Naive thymus-derived CD4-positive, alpha-beta T cell (primary cell): ENCODE measurements around the gene DYNLRB1. TPM values are rescaled to one million over a fixed set of nuclear protein-coding genes. Genes with fewer than 3 reads are reported as not detected.
A peak's percentile ranks its signal among the peaks of the same experiment; 100 is the strongest.

Experiments
- ATAC-seq: fragments of 150-1000 bp; cut with Tn5 transposase; 2 replicates; pipeline ENCODE4 v1.10.0; 2021; ENCODE audit warnings: mild to moderate bottlenecking, moderate library complexity
- CTCF ChIA-PET: fragments of 350-600 bp; sonication (Branson Sonifier 250); formaldehyde crosslinking; loops from one replicate; lab custom pipeline; 2021; ENCODE audit warnings: antibody characterized with exemption; lab: Charles Lee
- POLR2A ChIA-PET: fragments of 350-600 bp; sonication (Branson Sonifier 250); formaldehyde crosslinking; loops from one replicate; lab custom pipeline; 2021; ENCODE audit warnings: antibody characterized with exemption, inconsistent platforms; lab: Charles Lee
- DNase-seq, 9 donors: peaks; one replicate each; pipeline versions ENCODE4 v3.0.0 to v3.0.0-alpha.2; 2020 to 2022; ENCODE audit warnings: mixed read lengths in 1 of 9
- H3K27ac ChIP-seq: one replicate; pipeline ENCODE4 v1.7.0; 2013; ENCODE audit warnings: mild to moderate bottlenecking, low read depth, low read length, moderate library complexity
- H3K27me3 ChIP-seq, 2 donors: one replicate each; pipeline ENCODE4 v1.7.0; 2013; ENCODE audit warnings: low read length in 2 of 2, mild to moderate bottlenecking in 2 of 2, moderate library complexity in 2 of 2; ENCODE audit not compliant: control insufficient read depth in 2 of 2, insufficient read depth in 2 of 2
- H3K36me3 ChIP-seq, 3 experiments: 1 replicate in 2 of 3; 2 replicates in 1 of 3; pipeline ENCODE4 v1.7.0; 2013; ENCODE audit warnings: low read length in 3 of 3, mild to moderate bottlenecking in 3 of 3, moderate library complexity in 1 of 3; ENCODE audit not compliant: insufficient read depth in 3 of 3, control insufficient read depth in 2 of 3
- H3K4me1 ChIP-seq, 2 donors: one replicate each; pipeline ENCODE4 v1.7.0; 2013; ENCODE audit warnings: low read length in 2 of 2, mild to moderate bottlenecking in 2 of 2, moderate library complexity in 1 of 2; ENCODE audit not compliant: control insufficient read depth in 2 of 2, insufficient read depth in 2 of 2
- H3K4me3 ChIP-seq: 2 replicates; pipeline ENCODE4 v1.7.0; 2013; ENCODE audit warnings: mild to moderate bottlenecking, low read length
- H3K9me3 ChIP-seq, 3 experiments: 1 replicate in 2 of 3; 2 replicates in 1 of 3; pipeline ENCODE4 v1.7.0; 2013; ENCODE audit warnings: low read length in 3 of 3; ENCODE audit not compliant: control insufficient read depth in 2 of 3
- H3K27ac Mint-ChIP-seq, 9 donors: one replicate each; pipeline ENCODE4 v1.8.0; 2020 to 2022; ENCODE audit warnings: mixed read lengths in 9 of 9, mild to moderate bottlenecking in 8 of 9, moderate library complexity in 5 of 9, inconsistent platforms in 2 of 9
- H3K27me3 Mint-ChIP-seq, 5 donors: one replicate each; pipeline ENCODE4 v1.8.0; 2021 to 2022; ENCODE audit warnings: mixed read lengths in 5 of 5, mild to moderate bottlenecking in 1 of 5
- H3K36me3 Mint-ChIP-seq, 5 donors: one replicate each; pipeline ENCODE4 v1.8.0; 2020 to 2022; ENCODE audit warnings: mixed read lengths in 5 of 5, mild to moderate bottlenecking in 3 of 5, inconsistent platforms in 1 of 5
- H3K4me1 Mint-ChIP-seq, 7 donors: one replicate each; pipeline ENCODE4 v1.8.0; 2020 to 2022; ENCODE audit warnings: mixed read lengths in 7 of 7, mild to moderate bottlenecking in 3 of 7, inconsistent platforms in 1 of 7
- H3K4me3 Mint-ChIP-seq, 10 donors: one replicate each; pipeline ENCODE4 v1.8.0; 2020 to 2022; ENCODE audit warnings: mild to moderate bottlenecking in 10 of 10, mixed read lengths in 10 of 10, moderate library complexity in 6 of 10, inconsistent platforms in 2 of 10
- H3K9me3 Mint-ChIP-seq, 11 donors: one replicate each; pipeline ENCODE4 v1.8.0; 2020 to 2022; ENCODE audit warnings: mixed read lengths in 11 of 11, mild to moderate bottlenecking in 4 of 11, inconsistent platforms in 1 of 11, moderate library complexity in 1 of 11
- intact Hi-C, 2 donors: fragments of 100-400 bp; cut with micrococcal nuclease; formaldehyde crosslinking; loops; one replicate each; pipeline ENCODE4 v1.15.1; 2023
- polyA plus RNA-seq, 2 donors: library from polyadenylated mRNA; unstranded; fragments of 300-500 nt; fragmentation: Illumina TruSeq; gene quantifications; one replicate each; pipeline ENCODE4 v1.2.3, GENCODE V29; 2021
- total RNA-seq, 6 experiments: library from RNA in 5 of 6; stranded (reverse) in 5 of 6; gene quantifications; 1 replicate in 5 of 6; 2 replicates in 1 of 6; pipeline ENCODE4 v1.2.3 and lab custom pipeline; 2021 to 2026

Gene DYNLRB1
- total and polyA plus RNA-seq, 7 experiments from 2014 or later = 45.9 to 275 (median 65.9) TPM

DNA sequence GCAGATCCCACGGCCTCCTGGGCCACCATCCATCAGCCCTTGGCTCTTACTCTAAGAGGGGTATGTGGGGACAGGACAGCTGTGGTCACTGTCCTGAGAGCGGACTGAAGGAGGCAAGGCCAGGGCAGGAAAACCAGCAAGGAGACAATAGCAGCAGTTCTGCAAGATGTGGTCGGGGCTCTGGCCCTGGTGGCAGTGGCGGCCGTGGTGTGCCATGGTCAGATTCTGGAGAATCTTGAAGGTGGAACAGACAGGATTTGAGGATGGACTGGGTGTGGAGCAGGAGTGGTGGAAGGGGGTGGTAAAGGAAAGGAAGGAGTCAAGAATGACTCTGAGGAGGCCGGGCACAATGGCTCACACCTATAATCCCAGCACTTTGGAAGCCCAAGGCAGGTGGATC lies 36.3 kb downstream of the DYNLRB1 start:
- CTCF ChIA-PET = no interaction called here
- DNase-seq (no peak), ATAC-seq (no peak)
- intact Hi-C loops = no loop called here
- H3K4me1 Mint-ChIP-seq = peaks cover 0 to 9% (median 6%) of the 10 kb centered on the region in 7 donors
- H3K36me3 Mint-ChIP-seq = no peaks in the 10 kb centered on the region
- no peaks in the 10 kb centered on the region for H3K27me3 Mint-ChIP-seq
- no peak overlapping the region for H3K27ac Mint-ChIP-seq
- H3K4me3 ChIP-seq = no peak overlapping the region
- H3K9me3 ChIP-seq = no peaks in the 10 kb centered on the region
- H3K27ac ChIP-seq = no peak overlapping the region
- H3K4me3 Mint-ChIP-seq = no peak overlapping the region
- no peaks in the 10 kb centered on the region for H3K36me3 ChIP-seq
- no peaks in the 10 kb centered on the region for H3K27me3 ChIP-seq
- H3K4me1 ChIP-seq = peaks cover 2 to 4% of the 10 kb centered on the region in 2 donors
- H3K9me3 Mint-ChIP-seq = no peaks in the 10 kb centered on the region
- POLR2A ChIA-PET = no interaction called here

DNA sequence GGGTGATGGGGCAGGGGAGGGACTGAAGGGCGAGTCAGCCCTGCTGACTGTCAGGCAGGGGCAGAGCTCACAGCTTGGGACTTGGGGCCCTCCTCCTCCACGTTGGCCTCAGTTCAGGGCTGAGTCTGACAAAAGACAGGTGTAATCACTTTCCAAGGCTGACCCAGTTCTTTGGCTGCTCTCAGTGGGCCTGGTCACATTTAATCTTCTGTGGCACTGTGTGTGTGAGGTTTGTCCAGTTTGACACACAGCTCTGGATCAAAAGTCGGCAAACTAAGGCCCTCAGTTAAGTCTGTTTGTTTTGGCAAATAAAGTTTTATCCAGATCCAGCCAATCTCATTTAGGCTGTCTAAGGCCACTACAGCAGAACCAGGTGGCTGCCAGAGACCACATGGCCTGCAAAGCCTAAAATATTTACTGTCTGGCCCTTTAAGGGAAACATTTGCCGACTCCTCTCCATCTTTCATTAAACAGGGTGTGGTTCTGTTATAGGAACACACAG lies 37.2 kb downstream of the DYNLRB1 start:
- DNase-seq (no peak), ATAC-seq (no peak)
- Histone ChIP-seq H3K36me3 (no peaks in the 10 kb centered on the region), H3K27ac (no peak overlapping the region), H3K9me3 (no peaks in the 10 kb centered on the region), H3K4me1 (peaks cover 4 to 8% of the 10 kb centered on the region in 2 donors), H3K27me3 (no peaks in the 10 kb centered on the region), H3K4me3 (no peak overlapping the region)
- Mint-ChIP-seq H3K27ac (no peak overlapping the region), H3K4me1 (peaks cover 8 to 16% (median 13%) of the 10 kb centered on the region in 7 donors), H3K27me3 (no peaks in the 10 kb centered on the region), H3K4me3 (no peak overlapping the region), H3K9me3 (no peaks in the 10 kb centered on the region), H3K36me3 (no peaks in the 10 kb centered on the region)
- ChIA-PET CTCF (no interaction called here), POLR2A (no interaction called here)
- intact Hi-C loops = no loop called here

DNA sequence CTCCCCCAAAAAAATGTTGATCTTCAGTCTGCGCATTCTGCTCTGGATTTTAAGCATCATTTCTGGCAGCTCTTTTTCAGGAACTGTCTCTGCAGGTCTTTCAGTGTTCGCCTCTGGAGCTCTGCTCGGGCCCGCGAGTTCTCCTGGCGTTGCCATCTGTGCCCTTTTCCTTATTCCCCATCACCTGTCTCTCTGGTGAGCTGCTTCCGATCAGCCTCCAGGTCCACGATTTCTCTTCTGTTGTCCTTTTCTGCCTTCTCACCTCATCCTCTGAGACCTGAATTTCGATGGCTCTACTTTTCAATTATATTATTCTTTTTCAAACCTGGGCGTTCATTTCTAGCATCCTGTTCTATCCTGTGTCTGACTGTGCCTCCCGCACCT lies 41.7 kb downstream of the DYNLRB1 start:
- ATAC-seq = no peak

DNA sequence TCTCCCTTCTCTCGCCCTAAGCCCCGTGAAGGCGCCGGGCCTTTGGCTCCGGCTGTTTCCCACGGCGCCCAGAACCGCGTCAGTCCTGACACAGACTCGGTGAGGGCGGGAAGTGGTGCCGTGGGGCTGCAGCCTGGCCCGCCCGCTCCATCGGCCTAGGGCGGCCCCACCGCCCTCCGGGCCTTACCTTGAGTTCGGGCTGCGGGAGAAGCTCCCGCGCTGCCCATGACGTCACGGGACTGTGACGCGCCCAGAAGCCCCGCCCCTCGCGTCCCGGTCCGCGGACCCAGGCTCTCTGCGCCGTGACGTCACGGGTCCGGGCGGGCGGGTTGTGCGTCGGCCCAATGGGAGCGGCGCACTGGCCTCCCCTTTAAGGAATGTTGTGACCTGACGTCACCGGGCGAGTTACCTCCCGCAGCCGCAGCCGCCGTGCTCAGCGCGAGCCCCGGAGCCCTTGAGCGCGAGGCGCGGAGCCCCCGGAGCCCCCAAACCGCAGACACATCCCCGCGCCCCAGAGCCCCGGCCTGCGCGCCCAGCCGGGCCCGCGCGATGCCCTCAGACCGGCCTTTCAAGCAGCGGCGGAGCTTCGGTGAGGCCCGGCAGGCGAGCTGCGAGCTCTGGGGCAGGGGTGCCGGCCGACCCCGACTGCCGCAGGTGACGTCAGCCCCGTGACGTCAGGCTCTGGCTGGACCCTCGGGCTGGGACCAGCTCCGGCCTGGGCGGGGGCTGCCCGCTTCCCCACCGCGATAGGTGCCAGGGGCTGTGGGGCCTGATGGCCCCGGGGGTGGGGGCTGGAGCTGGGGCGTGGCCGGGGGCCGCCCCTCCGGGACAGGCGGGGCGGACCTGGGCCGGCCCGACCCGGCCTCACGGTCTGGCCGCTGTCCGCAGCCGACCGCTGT lies 42.3 kb downstream of the DYNLRB1 start, which contains the start of gene MAP1LC3A:
Gene MAP1LC3A, plus strand, starts transcription at position 399 of the 899 bp plus-strand sequence. Its CDS starts 151 bp downstream, at position 550.
- H3K4me3 ChIP-seq = peak within 1 kb of the TSS; percentile 70
- H3K4me3 Mint-ChIP-seq = peak within 1 kb of the TSS; percentile 69 to 90 (median 85)
- peak within 1 kb of the TSS; percentile 78 to 95 (median 88) for H3K27ac Mint-ChIP-seq
- peak; percentile 87 to 96 (median 89) for DNase-seq
- no peaks in the 10 kb centered on the region for H3K27me3 Mint-ChIP-seq
- H3K4me1 ChIP-seq = peaks cover 4 to 8% of the 10 kb centered on the region in 2 donors
- peaks cover 0 to 2% (median 0%) of the 10 kb centered on the region in 5 donors for H3K36me3 Mint-ChIP-seq
- intact Hi-C loops = loop anchor here (1.0 to 2.0 kb wide), 8 partner anchors 14 to 826 kb away; partner anchors contain the start of genes AHCY (in 2 of the 2), DYNLRB1 (in 1 of the 2) and TP53INP2 (in 1 of the 2)
- peak within 1 kb of the TSS; percentile 97 for H3K27ac ChIP-seq
- no peaks in the 10 kb centered on the region for H3K36me3 ChIP-seq
- no peaks in the 10 kb centered on the region for H3K27me3 ChIP-seq
- no peaks in the 10 kb centered on the region for H3K9me3 ChIP-seq
- ChIA-PET CTCF (no interaction called here), POLR2A (interaction anchor here (0.6 to 1.2 kb wide), 3 partner anchors 15 to 923 kb away, joined by 3 to 4 read pairs (median 3); no protein-coding TSS in a partner anchor)
- peaks cover 8 to 14% (median 13%) of the 10 kb centered on the region in 7 donors for H3K4me1 Mint-ChIP-seq
- ATAC-seq = peak; percentile 94
- peaks cover 0 to 2% (median 0%) of the 10 kb centered on the region in 11 donors for H3K9me3 Mint-ChIP-seq

More for the DNA sequence above, 41.7 kb downstream of the DYNLRB1 start:
- Mint-ChIP-seq H3K9me3 (peaks cover 0 to 2% (median 0%) of the 10 kb centered on the region in 11 donors), H3K4me3 (peak overlapping the region; percentile 68 to 90 (median 85)), H3K36me3 (peaks cover 0 to 2% (median 0%) of the 10 kb centered on the region in 5 donors), H3K27ac (peak overlapping the region; percentile 70 to 95 (median 88)), H3K27me3 (no peaks in the 10 kb centered on the region), H3K4me1 (peaks cover 8 to 14% (median 13%) of the 10 kb centered on the region in 7 donors)
- intact Hi-C loops = loop anchor here (1.0 to 2.0 kb wide), 8 partner anchors 13 to 825 kb away; partner anchors contain the start of genes AHCY (in 2 of the 2), DYNLRB1 (in 1 of the 2) and TP53INP2 (in 1 of the 2)
- peak overlapping the region; percentile 97 for H3K27ac ChIP-seq
- H3K9me3 ChIP-seq = no peaks in the 10 kb centered on the region
- H3K36me3 ChIP-seq = no peaks in the 10 kb centered on the region
- H3K4me3 ChIP-seq = peak overlapping the region; percentile 70
- no peak for DNase-seq
- H3K4me1 ChIP-seq = peaks cover 4 to 8% of the 10 kb centered on the region in 2 donors
- H3K27me3 ChIP-seq = no peaks in the 10 kb centered on the region
- POLR2A ChIA-PET = interaction anchor here (0.5 to 1.2 kb wide), 4 partner anchors 14 to 924 kb away, joined by 3 read pairs; partner anchors contain the start of genes DYNLRB1 and ITCH
- CTCF ChIA-PET = no interaction called here

DNA sequence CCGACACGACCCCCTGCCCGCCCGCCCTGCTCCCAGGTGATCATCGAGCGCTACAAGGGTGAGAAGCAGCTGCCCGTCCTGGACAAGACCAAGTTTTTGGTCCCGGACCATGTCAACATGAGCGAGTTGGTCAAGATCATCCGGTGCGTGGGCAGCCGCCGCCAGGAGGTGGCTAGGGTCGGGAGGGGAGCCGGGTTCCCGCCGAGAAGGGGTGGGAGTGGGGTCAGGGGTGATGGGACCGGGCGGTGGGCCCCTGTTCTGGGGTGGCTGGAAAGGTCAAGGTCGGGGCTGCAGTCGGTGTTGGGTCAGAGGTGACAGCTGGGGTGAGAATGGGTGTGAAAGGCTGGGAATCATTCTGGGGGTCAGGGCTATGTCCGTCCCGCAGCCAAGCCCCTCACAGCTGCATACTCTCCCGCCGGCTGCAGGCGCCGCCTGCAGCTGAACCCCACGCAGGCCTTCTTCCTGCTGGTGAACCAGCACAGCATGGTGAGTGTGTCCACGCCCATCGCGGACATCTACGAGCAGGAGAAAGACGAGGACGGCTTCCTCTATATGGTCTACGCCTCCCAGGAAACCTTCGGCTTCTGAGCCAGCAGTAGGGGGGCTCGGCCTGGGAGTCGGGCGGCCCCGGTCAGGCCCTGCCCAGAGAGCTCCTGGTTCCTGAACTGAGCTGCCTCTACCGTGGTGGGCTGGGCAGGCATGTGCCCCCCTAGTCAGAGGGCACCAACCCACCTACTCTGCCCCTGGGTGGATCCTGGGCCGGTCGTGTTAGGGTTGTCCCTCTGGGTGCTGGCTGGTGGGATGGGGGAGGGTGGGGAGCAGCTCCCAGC lies 43.3 kb downstream of the DYNLRB1 start:
- peak overlapping the region; percentile 60 to 82 (median 75) for H3K4me3 Mint-ChIP-seq
- ChIA-PET POLR2A (interaction anchor here (1.0 kb wide), 1 partner anchor 29 kb away, joined by 4 read pairs; no protein-coding TSS in a partner anchor), CTCF (no interaction called here)
- H3K27ac Mint-ChIP-seq = peak overlapping the region in 8 of 9 donors; percentile 63 to 95 (median 82)
- Histone ChIP-seq H3K36me3 (no peaks in the 10 kb centered on the region), H3K4me3 (no peak overlapping the region), H3K9me3 (no peaks in the 10 kb centered on the region), H3K27ac (peak overlapping the region; percentile 97), H3K4me1 (peaks cover 4 to 8% of the 10 kb centered on the region in 2 donors), H3K27me3 (no peaks in the 10 kb centered on the region)
- ATAC-seq (no peak), DNase-seq (peak in 4 of 9 donors; percentile 22 to 41 (median 28))
- intact Hi-C loops = loop anchor here (2.0 kb wide), 3 partner anchors 15 to 827 kb away; no protein-coding TSS in a partner anchor
- no peaks in the 10 kb centered on the region for H3K27me3 Mint-ChIP-seq
- peaks cover 0 to 2% (median 0%) of the 10 kb centered on the region in 11 donors for H3K9me3 Mint-ChIP-seq
- peaks cover 0 to 2% (median 0%) of the 10 kb centered on the region in 5 donors for H3K36me3 Mint-ChIP-seq
- H3K4me1 Mint-ChIP-seq = peaks cover 8 to 14% (median 13%) of the 10 kb centered on the region in 7 donors
